HG03280 (cell line): ENCODE measurements around the gene SFT2D2.

Source experiments
- ATAC-seq: cut with Tn5 transposase; IDR thresholded peaks from one replicate; pipeline ENCODE4 v1.9.1; 2021; ENCODE audit warnings: mild to moderate bottlenecking, moderate library complexity; ENCODE audit not compliant: unreplicated experiment

The SFT2D2 gene

DNA sequence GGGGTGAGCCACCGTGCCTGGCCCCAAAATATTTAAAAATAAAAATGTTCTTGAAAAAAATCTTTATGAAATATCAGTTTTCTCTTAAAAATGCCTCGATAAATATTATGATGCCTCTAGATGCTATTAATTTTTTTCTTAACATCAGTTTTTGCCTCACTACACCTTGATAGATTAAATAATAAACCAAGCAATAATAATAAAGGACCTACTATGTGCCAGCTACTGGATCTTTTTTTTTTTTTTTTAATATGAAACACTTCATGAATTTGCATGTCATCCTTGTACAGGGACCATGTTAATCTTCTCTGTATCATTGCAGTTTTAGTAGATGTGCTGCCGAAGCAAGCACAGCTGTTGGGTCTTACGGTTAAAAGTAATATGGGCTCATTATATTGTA, 37.3 kb downstream of the SFT2D2 start:
- ATAC-seq: no peak

GRCh38 chr1:168264296-168264695, 38.5 kb downstream of the SFT2D2 start:
- ATAC-seq: no peak

DNA sequence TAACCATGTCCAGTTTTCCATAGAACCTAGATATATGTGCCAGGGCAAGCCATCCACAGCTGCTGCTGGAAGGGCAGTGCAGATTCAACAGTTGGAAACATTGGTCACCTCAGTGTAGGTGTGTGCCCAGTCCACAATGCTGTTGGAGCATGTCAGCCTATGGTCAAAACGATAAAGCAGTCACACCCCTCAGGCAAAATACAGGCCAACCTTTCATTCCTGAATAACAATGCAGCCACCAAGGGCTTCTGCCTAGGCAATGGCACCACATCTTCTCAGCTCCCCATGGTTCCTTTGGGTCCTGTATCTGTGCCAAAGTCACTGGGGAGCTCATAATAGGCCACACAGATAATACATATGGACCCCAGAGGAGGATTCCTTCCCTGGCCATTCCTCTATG, 39.8 kb downstream of the SFT2D2 start:
- no peak for ATAC-seq

DNA sequence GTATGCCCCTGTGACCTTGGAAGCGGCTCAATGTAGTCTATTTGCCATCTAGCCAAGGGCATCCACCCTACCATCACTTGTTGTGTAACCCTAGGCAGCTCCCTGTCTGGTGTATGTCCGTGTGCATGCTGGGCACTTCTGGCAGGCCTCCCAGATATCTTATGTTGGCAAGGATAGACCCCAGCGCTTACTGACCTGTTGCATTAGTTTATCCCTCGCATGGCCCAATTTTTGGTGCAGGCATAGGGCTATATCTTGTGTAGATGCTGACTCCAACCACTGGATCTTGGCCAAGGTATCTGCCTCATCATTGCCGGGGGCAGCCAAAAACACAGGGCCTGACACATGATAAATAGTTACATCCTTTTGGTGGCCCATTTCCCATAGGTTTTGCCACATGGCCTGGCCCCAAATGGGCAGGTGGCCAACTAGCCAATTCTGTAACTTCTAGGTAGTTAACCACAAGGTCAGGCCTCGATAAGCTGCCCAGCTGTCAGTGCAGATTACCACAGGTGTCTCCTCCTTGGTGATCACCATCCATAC, 40.9 kb downstream of the SFT2D2 start:
- ATAC-seq: no peak

GRCh38 chr1:168271636-168272035, 45.8 kb downstream of the SFT2D2 start:
- ATAC-seq: no peak

DNA sequence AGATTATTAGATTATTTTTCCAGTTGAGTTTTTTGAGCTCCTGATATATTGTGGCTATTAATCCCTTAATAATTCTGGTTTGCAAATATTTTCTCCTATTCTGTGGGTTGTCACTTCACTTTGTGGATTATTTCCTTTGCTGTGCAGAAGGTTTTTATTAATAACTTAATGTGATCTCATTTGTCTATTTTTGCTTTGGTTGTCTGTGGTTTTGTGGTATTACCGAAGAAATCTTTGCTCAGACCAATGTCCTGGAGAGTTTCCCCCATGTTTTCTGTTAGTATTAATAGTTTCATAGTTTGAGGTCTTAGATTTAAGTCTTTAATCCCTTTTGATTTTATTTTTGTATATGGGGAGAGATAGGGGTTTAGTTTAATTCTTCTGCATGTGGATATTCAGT, 47.8 kb downstream of the SFT2D2 start:
- no peak for ATAC-seq

DNA sequence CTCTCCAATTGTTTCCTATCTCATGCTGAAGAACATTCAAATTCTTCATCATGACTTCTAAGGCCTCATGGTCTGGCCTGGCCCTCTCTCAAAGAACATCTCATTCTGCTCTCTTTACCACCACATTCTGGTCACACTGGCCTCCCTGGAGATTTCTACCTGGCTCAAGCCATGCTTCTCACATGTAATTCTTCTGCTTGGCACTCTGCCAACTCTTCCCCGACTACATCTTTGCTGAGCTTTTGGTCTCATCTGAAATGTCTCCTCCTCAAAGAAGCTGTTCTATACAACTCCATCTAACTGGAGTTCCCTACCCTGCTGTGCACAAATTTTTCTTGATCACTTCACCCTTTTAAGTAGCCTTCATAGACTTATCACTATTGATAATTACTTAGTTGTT, 53.4 kb downstream of the SFT2D2 start:
- no peak for ATAC-seq

DNA sequence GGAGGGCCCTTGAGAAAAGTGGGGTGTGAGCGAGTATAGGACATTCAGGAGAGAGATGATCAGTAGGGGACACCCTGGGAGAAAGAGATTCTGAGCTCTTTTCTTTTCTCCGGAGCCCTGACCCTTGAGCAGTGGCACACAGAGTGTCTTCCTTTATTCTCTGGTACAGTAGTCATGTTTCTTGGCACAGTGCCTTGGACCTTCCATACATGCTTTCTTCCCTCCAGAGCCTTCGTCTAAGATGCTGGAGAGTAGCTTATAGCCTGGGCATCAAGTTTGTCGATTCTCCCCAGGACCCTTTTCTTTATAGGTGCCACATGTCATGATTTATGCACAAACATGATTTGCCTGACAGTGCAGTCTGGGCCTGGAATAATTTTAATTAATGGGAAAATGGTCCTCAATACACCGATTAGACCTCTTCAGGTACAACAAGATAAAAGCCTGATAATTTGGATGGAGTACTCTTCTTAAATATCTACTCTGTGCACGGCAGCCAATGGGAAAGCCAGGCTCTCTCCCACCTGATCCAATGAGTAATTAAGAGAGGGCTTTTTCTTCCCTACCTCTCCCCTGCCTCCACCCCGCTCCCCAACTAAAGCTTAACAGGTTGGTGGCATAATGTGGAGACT, 54.6 kb downstream of the SFT2D2 start, which contains the start of gene TBX19:
TSS of gene TBX19 (plus strand) at position 582 of the 632 bp plus-strand sequence. CDS start 214 bp downstream, outside the sequence.
- ATAC-seq: no peak

- ATAC-seq: no peak
Observed at GRCh38 chr1:168281603-168282325, 56.0 kb downstream of the SFT2D2 start.

GRCh38 chr1:168285521-168285790, 59.7 kb downstream of the SFT2D2 start:
- no peak for ATAC-seq

DNA sequence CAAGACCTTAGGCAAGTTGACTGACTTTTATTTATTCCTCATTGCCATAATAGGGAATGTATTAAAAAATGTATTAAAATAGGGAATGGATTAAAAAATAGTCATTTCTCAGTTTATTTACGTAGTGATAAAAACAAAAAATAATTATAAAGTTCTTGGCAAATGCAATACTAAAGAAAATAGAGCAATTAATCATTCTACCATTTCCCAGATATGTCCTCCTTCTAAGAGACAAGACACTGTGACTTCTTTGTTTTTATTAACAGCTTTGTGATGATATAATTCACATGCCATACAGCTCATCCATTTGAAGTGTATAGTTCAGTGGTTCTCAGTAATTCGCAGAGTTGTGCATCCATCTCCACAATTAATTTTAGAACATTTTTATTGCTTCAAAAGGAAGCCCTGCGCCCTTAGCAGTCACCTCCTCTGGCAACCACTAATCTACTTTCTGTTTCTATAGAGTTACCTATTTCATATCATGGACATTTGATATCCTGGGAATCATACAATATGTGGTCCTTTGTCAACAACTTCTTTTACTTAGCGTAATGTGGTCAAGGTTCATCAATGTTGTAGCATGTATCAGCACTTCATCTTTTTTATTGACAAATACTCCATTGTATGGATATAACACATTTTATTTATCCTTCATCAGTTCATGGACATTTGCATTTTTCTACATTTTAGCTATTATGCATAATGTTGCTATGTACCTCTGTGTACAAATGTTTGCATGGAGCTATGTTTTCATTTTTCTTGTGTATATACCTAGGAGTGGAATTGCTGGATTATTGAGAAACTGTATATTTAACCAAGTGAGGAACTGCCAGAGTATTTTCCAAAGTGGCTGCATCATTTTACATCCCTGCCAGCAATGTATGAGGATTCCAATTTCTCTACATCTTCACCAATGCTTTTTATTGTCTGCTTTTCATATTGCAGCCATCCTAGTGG, 60.4 kb downstream of the SFT2D2 start:
- no peak for ATAC-seq

DNA sequence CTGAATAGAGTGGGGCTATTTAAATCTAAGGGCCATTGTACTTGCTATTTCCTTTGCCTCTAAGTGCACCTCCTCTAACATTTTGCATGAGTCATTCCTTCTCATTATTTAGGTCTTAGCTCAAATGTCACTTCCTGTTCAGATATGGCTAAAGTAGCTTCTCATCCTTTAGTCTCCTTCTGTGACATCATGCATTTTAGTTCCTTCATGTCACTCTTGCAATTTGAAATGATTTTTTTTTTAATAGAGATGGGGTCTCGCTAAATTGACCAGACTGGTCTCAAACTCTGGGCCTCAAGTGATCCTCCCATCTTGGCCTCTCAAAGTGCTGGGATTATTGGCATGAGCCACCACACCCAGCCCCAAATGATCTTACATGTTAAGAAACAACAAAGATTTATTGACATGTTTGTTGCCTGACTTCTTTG, 61.4 kb downstream of the SFT2D2 start:
- no peak for ATAC-seq

DNA sequence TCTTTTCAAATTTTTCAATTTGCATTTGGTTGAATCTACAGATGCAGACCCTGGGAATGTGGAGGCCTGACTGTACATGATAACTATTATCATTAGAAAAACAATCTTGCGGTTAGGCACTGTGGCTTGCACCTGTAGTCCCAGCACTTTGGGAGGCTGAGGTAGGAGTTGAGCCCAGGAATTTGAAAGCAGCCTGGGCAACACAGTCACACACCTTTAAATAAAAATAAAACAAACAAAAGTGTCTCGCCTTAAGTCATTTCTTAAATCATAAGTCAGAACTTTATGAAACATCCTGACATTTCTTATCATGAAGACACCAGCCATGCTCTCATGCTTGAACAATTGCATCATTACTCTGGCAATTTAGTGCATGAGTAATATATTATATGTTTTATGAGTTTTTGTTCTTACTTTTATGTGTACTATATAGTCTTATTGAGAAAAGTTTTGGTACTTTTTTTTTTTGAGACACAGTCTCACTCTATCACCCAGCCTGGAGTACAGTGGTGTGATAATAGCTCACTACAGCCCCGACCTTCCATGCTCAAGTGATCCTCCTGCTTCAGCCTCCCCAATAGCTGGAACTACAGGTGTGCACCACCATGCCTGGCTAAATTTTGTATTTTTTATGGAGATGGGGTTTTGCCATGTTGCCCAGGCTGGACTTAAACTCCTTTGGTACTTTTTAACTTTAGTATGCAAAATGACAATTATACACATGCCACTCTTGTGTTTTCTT, 62.7 kb downstream of the SFT2D2 start:
- ATAC-seq: no peak

GRCh38 chr1:168291222-168291837, 65.5 kb downstream of the SFT2D2 start:
- ATAC-seq: no peak

DNA sequence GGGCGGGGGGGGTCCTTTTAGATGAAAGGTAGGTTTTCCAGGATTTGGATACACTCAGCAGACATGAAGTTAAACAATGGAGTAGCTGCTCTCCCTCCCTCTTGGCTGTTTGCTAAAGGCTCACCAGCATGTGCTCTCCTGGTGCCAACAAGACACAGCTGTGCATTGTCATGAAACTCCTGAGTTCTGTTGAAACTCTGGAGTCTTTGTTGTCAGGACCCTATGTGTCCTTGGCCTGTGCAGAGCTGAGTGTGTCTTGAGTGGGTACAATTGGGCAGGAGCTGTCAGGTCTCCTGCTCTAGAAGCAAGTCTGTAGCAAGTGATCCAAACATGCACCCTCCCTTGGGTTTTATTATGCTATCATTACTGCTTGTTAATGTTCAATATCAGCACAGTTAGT, 67.6 kb downstream of the SFT2D2 start:
- no peak for ATAC-seq

DNA sequence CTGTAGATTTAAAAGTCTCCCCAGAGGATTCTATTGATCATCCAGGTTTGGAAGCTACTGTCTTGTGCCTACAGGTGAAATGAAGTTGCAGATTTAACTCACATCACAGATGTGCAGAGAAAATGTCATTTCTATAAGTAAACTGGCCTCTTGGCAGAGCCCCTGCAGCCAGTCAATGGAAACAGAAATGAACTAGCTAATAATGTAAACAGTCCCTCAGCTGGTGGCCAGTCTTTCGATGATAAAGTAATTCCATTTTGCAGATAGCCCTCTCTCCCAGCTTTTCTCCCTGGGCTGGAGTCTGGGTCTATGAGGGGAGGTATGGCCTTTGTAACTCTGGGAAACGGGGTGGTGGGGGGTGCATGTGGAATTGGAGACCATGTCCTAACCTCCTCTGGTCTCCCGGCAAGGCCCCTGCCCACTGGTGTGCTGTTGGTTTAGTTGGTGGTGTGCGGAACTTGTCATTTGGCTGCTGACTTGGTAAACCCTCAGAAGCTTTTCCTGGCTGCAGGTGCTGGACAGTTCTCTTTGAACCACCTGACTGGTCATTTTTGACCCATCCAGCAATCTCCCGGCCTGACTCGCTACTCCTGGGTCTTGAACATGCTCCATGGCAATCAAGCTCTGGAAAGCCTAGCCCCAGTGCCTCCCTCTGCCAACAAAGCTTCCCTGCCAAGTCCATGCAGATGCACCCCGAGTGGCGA, 69.8 kb downstream of the SFT2D2 start:
- ATAC-seq: no peak

GRCh38 chr1:168297019-168297730, 71.4 kb downstream of the SFT2D2 start:
- ATAC-seq: no peak

DNA sequence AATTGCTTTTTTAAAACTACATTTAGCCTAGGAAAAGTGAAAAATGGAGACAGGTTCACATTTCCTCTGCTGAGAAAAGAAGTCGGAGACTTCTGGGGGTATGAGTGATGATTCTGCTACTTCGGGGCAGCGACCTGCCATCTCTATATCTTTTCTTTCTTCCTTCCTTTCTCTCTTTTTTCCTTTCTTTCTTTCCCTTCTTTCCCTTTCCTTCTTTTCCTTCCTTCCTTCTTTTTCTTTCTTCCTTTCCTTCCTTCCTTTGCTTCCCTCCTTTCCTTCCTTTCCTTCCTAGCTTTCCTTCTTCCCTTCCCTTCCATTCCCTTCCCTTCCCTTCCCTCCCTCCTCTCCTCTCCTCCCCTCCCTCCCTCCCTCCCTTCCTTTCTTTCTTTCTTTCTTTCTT, 72.6 kb downstream of the SFT2D2 start:
- no peak for ATAC-seq

DNA sequence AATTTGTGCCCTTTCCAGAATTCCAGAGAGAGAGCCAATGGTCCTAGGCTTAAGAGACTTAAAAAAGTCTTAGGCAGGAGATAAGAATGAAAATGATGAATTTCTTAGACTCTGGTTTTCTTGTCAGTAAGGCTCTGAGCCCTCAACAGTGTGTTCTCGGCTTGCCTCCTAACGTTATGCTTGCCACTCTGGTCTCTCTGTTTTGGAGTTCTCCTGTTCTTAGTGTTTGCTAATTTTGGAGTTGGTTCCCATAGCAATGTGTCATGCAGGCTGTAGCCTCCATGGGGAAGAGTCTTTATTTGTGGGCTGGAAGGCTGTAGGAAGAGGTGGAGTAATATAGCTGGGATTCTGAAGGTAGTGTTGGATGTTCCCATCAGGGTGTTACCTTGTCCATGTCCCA, 74.8 kb downstream of the SFT2D2 start:
- ATAC-seq: no peak
